Measurements from ENCODE around the gene ARHGAP40.
"Not testable (repeated sequence)": the region's sequence is repeated elsewhere in the genome, so short reads cannot be mapped to it uniquely, and the experiment has no call there.

ARHGAP40 gene

DNA sequence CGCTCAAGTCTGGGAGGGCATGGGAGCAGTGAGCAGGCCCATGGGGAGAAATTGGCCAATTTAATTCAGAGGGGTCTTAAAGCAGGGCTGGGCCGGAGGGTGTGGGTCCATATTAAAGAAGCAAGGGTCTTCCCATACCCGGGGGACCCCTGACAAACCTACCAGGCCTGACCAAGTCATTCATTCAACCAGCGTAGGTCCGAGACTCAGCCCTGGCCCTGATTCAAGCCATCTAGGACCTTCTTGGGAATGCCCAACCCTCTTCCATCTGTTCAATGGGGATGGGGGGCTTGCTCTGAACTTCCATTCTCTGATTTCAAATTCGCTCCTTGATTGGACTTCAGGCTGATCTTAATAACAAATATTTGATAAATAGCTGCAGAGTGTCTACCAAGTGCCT, 13.3 kb upstream of the ARHGAP40 start:
- no peak for DNase-seq (ENCODE audit: low read depth)

DNA sequence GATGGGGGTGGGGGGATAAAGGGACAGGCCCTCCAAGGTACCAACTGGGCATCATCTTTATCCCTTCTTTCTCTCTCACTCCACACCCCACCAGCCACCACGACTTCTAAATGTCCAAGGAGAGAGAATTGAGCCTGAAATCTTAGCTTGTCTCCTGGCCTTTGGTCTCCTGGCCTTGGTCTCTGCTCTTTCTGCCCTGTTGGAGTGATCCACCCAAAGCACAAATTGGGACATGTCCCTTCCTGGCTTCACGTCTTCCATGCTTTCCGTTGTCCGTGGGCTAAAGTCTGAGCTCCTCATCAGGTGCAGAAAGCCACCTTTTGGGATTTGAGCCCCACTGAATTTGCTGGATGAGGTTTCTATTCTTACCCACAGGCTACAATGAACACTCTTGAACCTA, 12.3 kb upstream of the ARHGAP40 start:
- DNase-seq (ENCODE audit: low read depth): no peak

DNA sequence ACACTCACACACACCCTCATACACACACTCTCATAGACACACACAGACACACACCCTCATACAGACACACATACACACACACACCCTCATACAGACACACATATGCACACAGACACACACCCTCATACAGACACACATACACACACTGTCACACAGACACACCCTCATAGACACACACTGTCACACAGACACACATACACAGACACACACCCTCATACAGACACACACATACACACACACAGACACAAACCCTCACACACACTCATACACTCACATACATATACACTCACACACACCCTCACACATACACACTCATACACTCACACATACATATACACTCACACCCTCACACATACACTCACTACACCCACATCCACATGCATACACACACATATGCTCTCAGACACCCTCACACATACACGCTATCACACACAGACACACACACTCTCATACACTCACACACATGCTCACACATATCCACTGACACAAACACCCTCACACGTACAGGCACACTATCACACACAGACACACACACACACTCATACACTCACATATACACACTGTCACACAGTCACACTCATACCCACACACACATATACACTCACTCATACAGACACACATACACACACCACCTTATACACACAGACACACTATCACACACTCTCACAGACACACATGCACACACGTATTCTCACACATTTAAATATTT, 11.5 kb upstream of the ARHGAP40 start:
- no peak for DNase-seq (ENCODE audit: low read depth)

DNA sequence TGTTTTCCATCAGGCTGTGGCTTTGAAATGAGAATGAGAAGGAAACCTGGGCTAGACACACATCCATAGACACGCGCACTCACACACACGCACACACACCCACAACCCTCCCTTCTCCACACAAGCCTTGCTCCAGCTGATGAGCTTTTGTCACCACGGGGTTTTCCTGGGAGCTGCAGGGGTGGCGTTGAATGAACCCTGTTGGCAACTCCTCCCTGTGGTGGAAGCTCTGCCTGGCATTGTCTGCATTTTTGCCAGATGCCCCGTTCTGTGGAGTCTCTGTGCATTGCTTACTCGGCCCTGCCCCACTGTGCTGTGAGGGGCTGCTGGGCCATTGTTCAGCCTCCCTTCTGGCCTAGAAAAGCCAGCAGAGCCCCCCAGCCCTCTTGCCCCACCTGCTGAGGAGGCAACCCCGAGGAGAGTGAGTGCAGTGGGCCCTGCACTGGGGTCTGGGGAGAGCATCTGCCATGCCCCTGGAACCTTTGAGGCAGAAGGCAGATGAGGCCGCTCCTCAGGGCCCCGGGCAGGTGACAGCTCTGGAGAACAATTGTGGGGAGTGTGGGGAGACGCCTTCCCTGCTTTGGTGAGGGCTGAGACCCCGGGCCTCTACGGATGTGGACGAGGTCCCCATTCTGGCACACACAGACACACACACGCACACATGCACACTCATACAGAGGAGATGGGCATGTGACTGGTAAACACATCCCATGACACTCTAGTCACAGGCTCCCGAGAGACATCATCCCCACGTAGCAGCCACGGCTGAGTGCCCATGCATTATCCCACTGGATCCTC, 10.7 kb upstream of the ARHGAP40 start:
- DNase-seq (ENCODE audit: low read depth): no peak

DNA sequence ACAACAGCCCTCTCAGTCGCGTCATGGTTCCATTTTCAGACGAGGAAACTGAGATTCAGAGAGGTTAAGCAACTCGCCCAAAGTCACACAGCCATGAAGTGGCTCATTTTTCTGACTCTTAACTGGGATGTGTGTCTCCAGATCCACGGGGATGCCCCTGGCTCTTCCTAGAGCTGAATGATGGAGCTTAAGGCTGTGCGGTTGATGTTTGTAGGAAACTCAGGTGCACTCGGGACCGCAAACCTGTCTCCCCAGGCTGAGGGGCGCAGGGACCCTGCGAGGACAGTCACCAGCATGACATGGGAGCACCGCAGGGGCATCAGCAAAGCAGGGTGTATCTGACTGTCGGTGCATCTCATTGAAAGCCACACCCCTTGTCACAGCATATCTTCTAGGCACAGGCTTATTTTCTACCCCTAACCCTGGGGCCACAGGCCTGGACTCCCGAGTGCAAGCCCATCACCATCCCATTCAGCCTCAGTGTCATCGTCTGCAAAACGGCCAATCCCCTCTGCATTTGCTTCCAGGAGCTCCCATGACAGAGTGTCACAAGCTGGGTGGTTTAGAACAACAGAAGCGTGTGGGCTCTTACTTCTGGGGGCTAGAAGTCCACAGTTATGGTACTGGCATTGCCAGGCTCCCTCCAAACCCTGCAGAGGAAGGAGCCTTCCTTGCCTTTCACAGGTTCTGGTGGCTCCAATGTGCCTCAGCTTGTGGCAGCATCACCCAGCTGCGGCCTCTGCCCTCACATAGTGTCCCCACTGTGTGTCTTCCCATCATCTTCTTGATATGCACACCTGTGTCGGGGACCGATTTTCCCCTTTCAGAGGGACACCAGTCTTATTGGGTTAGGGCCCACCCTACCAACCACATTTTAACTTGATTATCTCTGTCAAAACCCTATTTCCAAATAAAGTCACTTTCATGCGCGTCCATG, 9.9 kb upstream of the ARHGAP40 start:
- DNase-seq (ENCODE audit: low read depth): no peak

DNA sequence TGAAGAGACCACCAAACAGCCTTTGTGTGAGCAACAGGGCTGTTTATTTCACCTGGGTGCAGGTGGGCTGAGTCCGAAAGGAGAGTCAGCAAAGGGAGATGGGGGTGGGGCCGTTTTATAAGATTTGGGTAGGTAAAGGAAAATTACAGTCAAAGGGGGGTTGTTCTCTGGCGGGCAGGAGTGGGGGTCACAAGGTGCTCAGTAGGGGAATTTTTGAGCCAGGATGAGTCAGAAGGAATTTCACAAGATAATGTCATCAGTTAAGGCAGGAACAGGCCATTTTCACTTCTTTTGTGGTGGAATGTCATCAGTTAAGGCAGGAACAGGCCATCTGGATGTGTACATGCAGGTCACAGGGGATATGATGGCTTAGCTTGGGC, 9.2 kb upstream of the ARHGAP40 start:
- not testable (repeated sequence) for DNase-seq (ENCODE audit: low read depth)

DNA sequence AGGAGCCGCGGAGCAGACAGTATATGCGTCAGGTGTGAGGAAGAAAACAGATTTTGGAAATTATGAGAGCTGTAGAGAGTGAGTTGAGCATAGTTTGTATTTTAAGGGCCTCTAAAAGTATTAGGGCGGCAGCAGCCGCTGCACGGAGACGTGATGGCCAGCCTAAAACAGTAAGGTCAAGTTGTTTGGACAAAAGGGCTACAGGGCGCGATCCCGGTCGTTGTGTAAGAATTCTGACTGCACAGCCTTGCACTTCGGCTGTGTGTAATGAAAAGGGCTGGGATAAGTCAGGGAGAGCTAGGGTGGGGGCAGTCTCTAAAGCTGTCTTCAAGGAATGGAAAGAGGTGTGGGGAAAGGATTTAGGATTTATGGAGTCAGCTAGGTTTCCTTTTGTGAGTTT, 7.3 kb upstream of the ARHGAP40 start:
- not testable (repeated sequence) for DNase-seq (ENCODE audit: low read depth)

DNA sequence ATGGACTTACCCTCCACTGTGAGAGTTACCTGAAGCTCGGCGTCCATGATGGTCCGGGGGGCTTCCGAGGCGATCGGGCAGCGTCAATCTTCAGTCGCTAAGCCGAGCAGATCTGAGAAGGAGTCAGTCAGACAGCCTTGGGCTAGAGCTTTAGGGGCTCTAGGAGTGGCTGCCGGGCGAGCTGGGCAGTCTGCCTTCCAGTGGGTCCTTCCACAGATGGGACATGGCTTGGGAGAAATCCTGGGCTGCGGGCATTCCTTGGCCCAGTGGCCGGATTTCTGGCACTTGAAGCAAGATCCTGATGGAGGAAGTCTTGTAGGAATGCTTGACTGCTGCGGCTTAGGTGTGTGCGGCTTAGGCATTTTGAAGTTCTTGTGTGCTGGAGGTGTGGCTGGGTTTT, 5.7 kb upstream of the ARHGAP40 start:
- DNase-seq (ENCODE audit: low read depth): not testable (repeated sequence)

DNA sequence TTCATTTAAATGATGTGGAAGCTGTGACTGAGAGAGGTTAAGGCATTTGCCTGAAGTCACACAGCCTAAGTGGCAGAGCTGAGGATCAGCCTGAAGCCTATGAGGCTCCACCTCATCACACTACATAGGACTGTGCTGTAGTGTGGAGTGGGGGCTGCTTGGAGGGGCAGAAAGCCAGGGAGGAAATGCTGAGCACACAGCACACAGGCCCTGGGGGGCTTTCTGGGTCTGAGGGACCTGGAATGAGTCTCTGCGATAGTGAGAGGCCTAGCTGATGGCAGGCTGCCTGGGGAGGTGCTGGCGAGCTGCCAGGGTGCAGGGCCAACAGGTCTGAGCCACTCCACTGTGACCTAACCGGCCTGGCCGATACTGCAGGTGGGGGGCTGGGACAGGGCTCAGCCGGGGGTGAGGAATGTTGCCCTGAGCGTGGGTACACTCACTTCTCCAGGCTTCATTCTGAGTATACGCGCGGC, 2.2 kb upstream of the ARHGAP40 start:
- no peak for DNase-seq (ENCODE audit: low read depth)

DNA sequence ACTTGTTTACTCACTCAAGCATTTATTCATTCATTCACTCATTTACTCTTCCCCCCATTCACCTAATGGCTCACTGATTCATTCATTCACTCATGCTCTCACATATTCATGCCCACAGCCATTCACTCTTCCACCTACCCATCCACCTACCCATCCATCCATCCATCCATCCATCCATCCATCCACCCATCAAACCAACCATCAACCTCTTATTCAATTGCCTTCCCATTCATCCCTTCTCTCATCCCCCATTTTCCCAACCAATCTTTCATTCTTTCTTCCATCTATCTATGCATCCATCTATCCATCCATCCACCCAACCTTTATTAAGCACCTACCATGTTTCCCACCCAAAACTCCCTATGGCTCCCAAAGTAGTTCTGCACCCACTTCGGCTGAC, 1.6 kb upstream of the ARHGAP40 start:
- DNase-seq (ENCODE audit: low read depth): no peak

DNA sequence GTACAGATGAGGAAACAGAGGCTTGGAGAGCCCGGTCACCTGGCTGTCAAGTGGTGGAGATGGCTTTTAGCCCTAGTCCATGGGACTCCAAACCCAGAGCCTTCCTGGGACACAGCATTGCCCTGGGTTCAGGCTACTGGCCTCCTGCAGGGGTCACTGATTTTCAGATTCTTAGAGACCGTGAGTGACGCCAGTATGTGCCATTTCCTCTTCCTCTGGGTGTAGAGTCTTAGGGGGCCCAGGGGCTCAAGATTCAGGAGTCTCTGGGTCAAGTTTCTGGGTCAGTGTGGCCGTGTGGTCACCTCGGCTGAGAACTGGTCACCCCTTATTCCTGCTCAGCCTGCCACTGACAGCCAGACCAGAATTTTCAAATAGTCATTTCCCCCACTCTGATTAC, 574 bp downstream of the ARHGAP40 start:
- DNase-seq (ENCODE audit: low read depth): no peak

DNA sequence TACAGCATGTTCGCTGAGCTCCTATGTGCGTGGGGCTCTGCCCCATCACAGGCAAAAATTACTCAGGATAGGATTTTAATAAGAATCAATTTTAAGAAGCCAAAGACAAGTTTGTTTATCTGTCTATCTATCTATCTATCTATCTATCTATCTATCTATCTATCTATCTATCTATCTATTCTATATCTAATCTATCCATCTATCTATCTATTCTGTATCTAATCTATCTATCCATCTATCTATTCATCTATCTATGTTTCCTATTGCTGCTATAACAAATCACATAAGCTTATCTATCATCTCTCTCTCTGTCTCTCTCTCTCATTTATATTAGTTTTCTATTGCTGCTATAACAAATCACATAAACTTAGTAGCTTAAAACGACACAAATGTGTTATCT, 1.7 kb downstream of the ARHGAP40 start:
- no peak for DNase-seq (ENCODE audit: low read depth)

DNA sequence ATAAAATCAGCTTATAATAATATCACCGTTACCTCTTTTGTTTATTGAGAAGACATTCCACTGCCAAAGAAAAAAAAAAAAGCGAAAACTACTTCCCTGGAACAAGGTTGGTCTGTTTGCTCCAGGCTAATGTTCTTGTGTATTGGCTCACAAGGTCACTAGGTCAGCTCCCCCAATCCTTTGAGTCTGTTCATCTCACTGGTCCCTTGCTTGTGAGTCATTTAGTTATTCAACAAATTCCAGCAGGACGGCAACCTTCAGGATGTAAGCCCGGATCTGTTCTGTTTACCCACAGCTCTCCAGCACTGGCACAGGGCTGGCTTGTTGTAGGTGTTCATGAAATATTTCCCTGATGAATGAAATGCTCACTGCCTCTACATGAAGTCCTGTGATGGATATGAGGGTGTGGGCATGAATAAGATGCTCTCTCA, 3.3 kb downstream of the ARHGAP40 start:
- no peak for DNase-seq (ENCODE audit: low read depth)

DNA sequence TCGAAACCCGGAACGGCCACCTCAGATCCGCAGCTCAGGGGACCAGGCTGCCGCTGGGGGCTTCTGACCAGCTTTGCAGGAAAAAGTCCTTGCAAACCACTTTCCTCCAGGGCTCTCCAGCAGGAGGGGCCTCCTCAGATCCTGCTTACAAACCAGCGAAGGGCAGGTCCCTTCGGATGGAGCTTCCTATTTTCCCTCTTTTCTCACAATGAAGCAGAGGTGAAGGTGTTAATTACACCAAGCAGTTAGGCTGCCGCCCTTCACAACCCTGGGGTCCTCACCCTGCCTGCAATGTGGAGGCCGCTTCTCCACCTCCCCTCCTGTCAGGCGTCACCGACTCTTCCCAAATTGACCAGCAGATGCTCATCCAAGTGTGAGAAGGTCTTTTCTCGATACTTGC, 5.7 kb downstream of the ARHGAP40 start:
- DNase-seq (ENCODE audit: low read depth): no peak

DNA sequence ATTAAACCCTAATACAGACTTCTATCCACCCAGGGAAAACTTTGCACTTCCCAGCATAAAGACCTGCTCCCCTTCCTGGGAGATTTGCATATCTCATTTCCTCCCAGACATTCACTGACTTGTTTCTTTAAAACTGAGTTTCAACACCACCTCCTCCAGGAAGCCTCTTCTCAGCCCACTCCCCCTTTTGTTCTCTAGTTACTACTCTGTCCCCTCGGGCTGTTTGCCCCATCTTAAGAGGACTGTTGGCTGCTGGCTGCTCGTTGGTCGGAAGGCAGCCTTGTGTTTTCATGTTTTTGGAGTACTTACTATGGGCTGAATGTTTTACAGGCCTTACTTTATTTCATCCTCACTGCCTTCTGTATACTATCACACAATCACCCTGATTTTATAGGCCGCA, 6.6 kb downstream of the ARHGAP40 start:
- DNase-seq (ENCODE audit: low read depth): no peak

DNA sequence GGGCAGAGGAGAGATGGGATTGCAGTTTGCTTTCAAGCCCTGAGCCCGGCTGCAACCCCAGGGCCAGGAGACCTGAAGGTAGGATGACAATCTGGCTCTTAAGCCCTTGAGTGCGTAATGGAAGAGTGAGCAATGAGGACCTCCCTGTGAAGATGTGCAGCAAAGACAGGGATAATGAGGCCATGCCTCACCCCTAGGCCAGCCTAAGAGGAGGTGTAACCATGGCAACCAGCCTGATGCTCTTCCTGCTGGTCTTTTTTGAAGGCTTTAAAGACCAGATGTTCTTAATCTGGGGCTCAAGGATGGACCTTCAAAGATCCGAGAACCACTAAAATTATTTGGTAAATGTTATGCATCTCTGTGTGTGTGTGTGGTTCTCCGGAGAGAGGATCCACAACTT, 8.2 kb downstream of the ARHGAP40 start:
- no peak for DNase-seq (ENCODE audit: low read depth)

DNA sequence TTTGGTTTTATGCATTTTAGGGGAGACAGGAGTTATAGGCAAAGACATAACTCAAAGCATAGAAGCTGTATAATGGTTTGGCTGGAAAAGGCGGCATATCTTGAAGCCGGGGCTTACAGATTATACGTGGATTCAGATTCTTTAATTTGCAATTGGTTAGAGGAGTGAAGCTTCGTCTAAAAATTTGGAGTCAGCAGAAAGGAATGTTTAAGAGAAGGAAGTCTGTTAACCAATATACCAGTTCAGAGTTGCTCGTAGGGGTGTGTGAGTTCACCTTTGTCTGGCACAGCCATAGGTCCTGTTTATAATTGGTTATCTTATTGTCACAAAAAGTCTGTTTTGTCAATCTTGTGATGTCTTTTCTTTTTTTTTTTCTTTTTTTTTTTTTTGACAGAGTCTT, 8.9 kb downstream of the ARHGAP40 start:
- DNase-seq (ENCODE audit: low read depth): no peak

DNA sequence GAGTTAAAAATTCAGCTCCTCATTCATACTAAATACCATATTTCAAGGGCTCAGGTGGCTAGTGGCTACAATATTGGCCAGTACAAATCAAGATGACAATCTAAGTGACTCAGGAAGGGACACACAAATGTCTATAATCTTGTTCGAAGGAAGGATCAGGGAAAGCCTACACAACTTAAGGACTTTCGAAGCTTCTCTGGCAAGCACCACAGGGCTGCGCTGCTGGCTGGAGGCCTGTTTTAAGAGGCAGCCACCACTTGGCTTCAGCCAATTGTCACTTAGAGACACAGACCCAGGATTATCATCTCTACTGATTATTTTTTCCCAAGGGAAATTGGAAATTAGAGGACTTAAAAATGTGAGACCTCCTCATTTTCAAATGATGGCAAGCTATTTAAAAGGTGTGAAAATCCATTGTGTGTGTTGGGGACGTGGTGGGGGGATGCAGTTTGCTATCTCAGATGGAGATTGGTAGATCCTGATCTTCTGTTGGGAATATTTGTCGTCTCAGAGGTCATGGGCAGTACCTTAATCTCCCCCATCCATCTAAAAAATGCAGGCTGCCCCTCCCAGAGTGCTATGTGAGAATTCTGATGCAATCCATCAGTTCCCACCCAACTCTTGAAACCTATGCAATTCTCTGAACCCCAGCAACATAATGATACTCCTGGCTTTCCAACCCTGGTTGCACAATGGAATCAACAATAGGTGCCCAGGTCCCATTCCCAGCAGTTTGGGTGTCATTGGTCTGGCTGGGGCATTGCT, 11.3 kb downstream of the ARHGAP40 start:
- DNase-seq (ENCODE audit: low read depth): no peak

DNA sequence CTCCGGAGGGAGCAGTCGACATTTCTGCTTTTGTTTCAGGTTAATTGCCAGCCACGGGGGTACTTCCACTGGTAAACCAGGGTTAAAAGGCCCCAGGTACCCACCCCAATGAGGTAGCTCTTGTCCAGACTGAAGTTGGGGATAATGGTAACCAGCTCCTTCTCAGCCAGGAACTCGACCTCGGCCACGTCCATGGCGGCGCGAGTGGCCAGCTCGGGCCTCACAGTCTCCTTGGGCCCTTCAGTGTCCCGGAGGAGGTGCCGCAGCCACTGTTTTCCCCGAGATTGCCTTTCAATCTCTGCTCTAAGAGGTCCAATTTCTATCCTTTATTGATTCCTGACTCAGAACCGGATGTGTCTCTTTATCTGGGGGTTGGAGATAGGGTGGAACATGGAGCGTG, 13.7 kb downstream of the ARHGAP40 start:
- no peak for DNase-seq (ENCODE audit: low read depth)

DNA sequence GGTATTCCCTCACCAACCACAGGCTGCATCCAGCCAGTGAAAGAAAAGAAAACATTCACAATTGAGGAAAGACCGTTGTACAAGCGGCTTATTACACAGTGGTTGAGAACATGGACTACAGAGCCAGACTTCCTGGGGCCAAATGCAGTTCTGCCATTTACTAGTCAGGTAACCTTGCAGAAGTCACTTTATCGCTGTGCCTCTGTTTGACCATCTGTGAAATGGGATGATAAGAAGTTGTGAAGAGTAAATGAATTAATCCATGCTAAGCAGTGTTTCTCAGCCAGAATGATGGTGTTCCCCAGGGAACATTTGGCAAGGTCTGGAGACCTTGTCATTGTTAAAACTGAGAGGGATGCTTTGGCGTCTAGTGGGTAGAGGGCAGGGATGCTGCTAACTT, 14.8 kb downstream of the ARHGAP40 start:
- no peak for DNase-seq (ENCODE audit: low read depth)

DNA sequence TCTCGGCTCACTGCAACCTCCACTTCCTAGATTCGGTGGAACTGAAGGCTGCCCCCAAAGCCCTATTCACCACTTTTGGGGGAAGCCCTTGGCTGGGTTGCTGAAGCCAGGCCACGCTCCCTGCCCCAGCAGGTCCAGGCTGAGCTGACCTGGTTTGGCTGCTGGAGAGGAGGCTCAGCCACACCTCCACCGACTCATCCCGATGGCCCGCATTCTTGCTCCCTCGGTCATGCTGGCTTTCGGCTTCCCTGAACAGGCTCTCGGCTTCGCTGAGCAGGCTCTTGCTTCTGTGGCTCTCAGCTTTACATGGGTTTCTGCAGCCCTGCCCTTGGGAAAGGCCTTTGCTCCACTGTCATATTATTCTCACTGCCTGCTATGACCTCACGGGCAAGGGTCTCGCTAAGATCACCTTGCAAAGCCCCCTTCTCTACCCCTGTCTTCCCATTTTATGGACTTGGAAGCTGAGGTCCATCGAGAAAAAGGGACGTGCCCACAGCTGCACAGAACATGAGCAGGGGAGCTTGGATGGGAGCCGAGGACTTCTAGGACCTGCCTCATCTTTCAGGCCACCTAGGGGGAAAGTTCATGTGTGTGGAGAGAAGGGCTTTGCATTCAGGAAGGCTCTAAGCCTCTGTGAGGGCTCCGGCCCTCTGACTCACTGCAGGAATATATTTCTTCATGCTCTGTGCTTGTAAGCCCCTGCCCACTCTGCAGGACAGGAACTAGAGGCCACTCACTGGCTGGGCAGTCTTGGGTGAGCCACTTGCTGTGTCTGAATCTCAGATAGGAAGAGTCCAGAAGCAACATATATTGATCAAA, 15.6 kb downstream of the ARHGAP40 start:
- no peak for DNase-seq (ENCODE audit: low read depth)

All from CMK (cell line).